Measurements from ENCODE around the gene LIG3. TPM values are rescaled to one million over a fixed set of nuclear protein-coding genes. Genes with fewer than 3 reads are reported as not detected.

LIG3 gene
- total and polyA plus RNA-seq, 2 of the 13 experiments (the other 11 are each of a cell fraction or from before 2014, with no cell fraction given): 34.4 to 36.2 TPM

DNA sequence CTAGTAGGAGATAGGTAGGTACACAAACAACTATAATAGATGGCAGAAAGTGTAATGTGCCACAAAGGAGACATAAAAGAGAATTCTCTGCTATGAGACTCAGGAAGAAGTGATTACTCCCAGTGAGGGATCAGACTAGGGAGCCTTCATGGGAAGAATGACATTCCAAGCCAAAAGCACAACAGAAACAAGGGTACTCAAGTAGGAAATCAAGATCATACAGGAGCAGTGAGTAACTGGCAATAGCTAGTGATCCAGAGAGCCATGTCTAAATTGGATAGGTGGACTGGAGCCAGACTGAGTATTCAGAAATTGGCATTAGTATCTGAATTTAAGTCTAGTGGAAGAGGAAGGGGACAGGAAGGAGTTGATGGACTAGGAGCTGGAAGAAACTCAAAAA lies 72.5 kb downstream of the LIG3 start (continued):
- TF ChIP-seq, protein P1, sequence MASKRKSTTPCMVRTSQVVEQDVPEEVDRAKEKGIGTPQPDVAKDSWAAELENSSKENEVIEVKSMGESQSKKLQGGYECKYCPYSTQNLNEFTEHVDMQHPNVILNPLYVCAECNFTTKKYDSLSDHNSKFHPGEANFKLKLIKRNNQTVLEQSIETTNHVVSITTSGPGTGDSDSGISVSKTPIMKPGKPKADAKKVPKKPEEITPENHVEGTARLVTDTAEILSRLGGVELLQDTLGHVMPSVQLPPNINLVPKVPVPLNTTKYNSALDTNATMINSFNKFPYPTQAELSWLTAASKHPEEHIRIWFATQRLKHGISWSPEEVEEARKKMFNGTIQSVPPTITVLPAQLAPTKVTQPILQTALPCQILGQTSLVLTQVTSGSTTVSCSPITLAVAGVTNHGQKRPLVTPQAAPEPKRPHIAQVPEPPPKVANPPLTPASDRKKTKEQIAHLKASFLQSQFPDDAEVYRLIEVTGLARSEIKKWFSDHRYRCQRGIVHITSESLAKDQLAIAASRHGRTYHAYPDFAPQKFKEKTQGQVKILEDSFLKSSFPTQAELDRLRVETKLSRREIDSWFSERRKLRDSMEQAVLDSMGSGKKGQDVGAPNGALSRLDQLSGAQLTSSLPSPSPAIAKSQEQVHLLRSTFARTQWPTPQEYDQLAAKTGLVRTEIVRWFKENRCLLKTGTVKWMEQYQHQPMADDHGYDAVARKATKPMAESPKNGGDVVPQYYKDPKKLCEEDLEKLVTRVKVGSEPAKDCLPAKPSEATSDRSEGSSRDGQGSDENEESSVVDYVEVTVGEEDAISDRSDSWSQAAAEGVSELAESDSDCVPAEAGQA (IDR thresholded peaks at IDR 0.05; ENCODE audit: low read depth): no peak
- TF ChIP-seq, protein P1 (CRISPR knock-in tag; IDR thresholded peaks at IDR 0.05; ENCODE audit: borderline replicate concordance): no peak
- TF ChIP-seq, protein P2, sequence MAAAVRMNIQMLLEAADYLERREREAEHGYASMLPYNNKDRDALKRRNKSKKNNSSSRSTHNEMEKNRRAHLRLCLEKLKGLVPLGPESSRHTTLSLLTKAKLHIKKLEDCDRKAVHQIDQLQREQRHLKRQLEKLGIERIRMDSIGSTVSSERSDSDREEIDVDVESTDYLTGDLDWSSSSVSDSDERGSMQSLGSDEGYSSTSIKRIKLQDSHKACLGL (CRISPR knock-in tag; IDR thresholded peaks at IDR 0.05): no peak
- TF ChIP-seq GATAD2A (CRISPR knock-in tag; IDR thresholded peaks at IDR 0.05): 0 out of 2 replicates have a peak, but pooled peaks have one; percentile 6
- 0 out of 2 replicates have a peak, but pooled peaks have one; percentile 41 for TF ChIP-seq PPARG (CRISPR knock-in tag; conservative IDR thresholded peaks at IDR 0.05)
- TF ChIP-seq JARID2 (CRISPR knock-in tag; IDR thresholded peaks at IDR 0.05; ENCODE audit: insufficient replicate concordance): no peak
- TF ChIP-seq SOX6 (IDR thresholded peaks at IDR 0.05): no peak
- peak; percentile 31; the same call in 1 of the 2 replicates for TF ChIP-seq SOX6 (CRISPR knock-in tag; IDR thresholded peaks at IDR 0.05)
- no peak for TF ChIP-seq ZNF737 (CRISPR knock-in tag; IDR thresholded peaks at IDR 0.05; ENCODE audit: borderline replicate concordance)
- no peak for TF ChIP-seq ZSCAN30 (CRISPR knock-in tag; IDR thresholded peaks at IDR 0.05)
- TF ChIP-seq RBM39 (IDR thresholded peaks at IDR 0.05; ENCODE audit: low read depth, low read length, poor library complexity, severe bottlenecking): no peak
- no peak for TF ChIP-seq KLF15 (CRISPR knock-in tag; IDR thresholded peaks at IDR 0.05; ENCODE audit: borderline replicate concordance)
- no peak for TF ChIP-seq ZNF580 (CRISPR knock-in tag; IDR thresholded peaks at IDR 0.05; ENCODE audit: borderline replicate concordance, low read depth)
- TF ChIP-seq ZNF543 (CRISPR knock-in tag; IDR thresholded peaks at IDR 0.05): no peak
- TF ChIP-seq ZNF644 (CRISPR knock-in tag; IDR thresholded peaks at IDR 0.05; ENCODE audit: low read depth): 0 out of 2 replicates have a peak, but pooled peaks have one; percentile 21
- no peak for TF ChIP-seq MZF1 (CRISPR knock-in tag; IDR thresholded peaks at IDR 0.05; ENCODE audit: borderline replicate concordance)
- TF ChIP-seq CBX5 (CRISPR knock-in tag; IDR thresholded peaks at IDR 0.05; ENCODE audit: borderline replicate concordance): no peak
- TF ChIP-seq SUZ12 (IDR thresholded peaks at IDR 0.05; ENCODE audit: low read depth, low read length): no peak
- TF ChIP-seq CTCF (CRISPR knock-in tag; IDR thresholded peaks at IDR 0.05): no peak
- TF ChIP-seq RXRB (CRISPR knock-in tag; IDR thresholded peaks at IDR 0.05; ENCODE audit: borderline replicate concordance): no peak
- no peak for TF ChIP-seq TFDP1 (CRISPR knock-in tag; IDR thresholded peaks at IDR 0.05; ENCODE audit: borderline replicate concordance)
- no peak for TF ChIP-seq MAFK (conservative IDR thresholded peaks at IDR 0.05 in 1 of 2, IDR thresholded peaks at IDR 0.05 in 1 of 2; ENCODE audit: low read length in 2 of 2)
- no peak for TF ChIP-seq ZNF720 (CRISPR knock-in tag; IDR thresholded peaks at IDR 0.05)

All from HepG2 (cell line).